NCI-H1417 treated with DMSO at 0.1 percent for 48 hours (cell line): ENCODE results near the gene PDZD11.
"Not testable (repeated sequence)": the region's sequence is repeated elsewhere in the genome, so short reads cannot be mapped to it uniquely, and the experiment has no call there.

Experiments
- DNase-seq: peaks from one replicate; lab custom pipeline; 2025; lab: John Stamatoyannopoulos, UW

The PDZD11 gene

GRCh38 chrX:70289793-70290770, at the start of gene PDZD11, which contains the start of gene KIF4A:
Gene PDZD11 (minus strand): TSS chrX:70289927. CDS start chrX:70289341, 586 bp downstream.
Gene KIF4A (plus strand): TSS chrX:70290104. CDS start chrX:70290459, 355 bp downstream.
- DNase-seq: no peak

GRCh38 chrX:70338290-70338689, 48.6 kb upstream of the PDZD11 start:
- DNase-seq: no peak

- DNase-seq: no peak
Measured at GRCh38 chrX:70336767-70337166, 47.0 kb upstream of the PDZD11 start.

- DNase-seq: no peak
Measured at GRCh38 chrX:70332600-70332999, 42.9 kb upstream of the PDZD11 start.

GRCh38 chrX:70331161-70331560, 41.4 kb upstream of the PDZD11 start:
- no peak for DNase-seq

GRCh38 chrX:70324326-70324725, 34.6 kb upstream of the PDZD11 start:
- DNase-seq: no peak

- DNase-seq: not testable (repeated sequence)
Measured at GRCh38 chrX:70323628-70324027, 33.9 kb upstream of the PDZD11 start.

- DNase-seq: no peak
Measured at GRCh38 chrX:70322784-70323183, 33.1 kb upstream of the PDZD11 start.

- no peak for DNase-seq
Measured at GRCh38 chrX:70313503-70313902, 23.8 kb upstream of the PDZD11 start.

GRCh38 chrX:70301716-70302115, 12.0 kb upstream of the PDZD11 start:
- DNase-seq: no peak

GRCh38 chrX:70293621-70294020, 3.9 kb upstream of the PDZD11 start:
- DNase-seq: no peak

GRCh38 chrX:70292788-70293187, 3.1 kb upstream of the PDZD11 start:
- DNase-seq: no peak

- DNase-seq: no peak
Measured at GRCh38 chrX:70289168-70289792, 447 bp downstream of the PDZD11 start.

- no peak for DNase-seq
Measured at GRCh38 chrX:70281951-70282350, 7.8 kb downstream of the PDZD11 start, which contains the start of gene RAB41. Gene RAB41 (plus strand): TSS chrX:70282172. CDS start chrX:70282218, 46 bp downstream.

GRCh38 chrX:70280573-70280972, 9.2 kb downstream of the PDZD11 start:
- no peak for DNase-seq

GRCh38 chrX:70279081-70279480, 10.6 kb downstream of the PDZD11 start:
- DNase-seq: no peak

- not testable (repeated sequence) for DNase-seq
Measured at GRCh38 chrX:70274029-70274428, 15.7 kb downstream of the PDZD11 start.

GRCh38 chrX:70268034-70268433, 21.7 kb downstream of the PDZD11 start, which contains the start of gene ARR3:
Gene ARR3 (plus strand): TSS chrX:70268334. CDS start chrX:70269386, 1,052 bp downstream.
- DNase-seq: no peak

- DNase-seq: no peak
Measured at GRCh38 chrX:70264784-70265183, 24.9 kb downstream of the PDZD11 start.

GRCh38 chrX:70262952-70263567, 26.7 kb downstream of the PDZD11 start:
- DNase-seq: no peak

- no peak for DNase-seq
Measured at GRCh38 chrX:70260104-70260503, 29.6 kb downstream of the PDZD11 start, which contains the start of gene P2RY4. Gene P2RY4 (minus strand): TSS chrX:70260204. CDS start chrX:70259624, 580 bp downstream.
